Fibroblast of lung (primary cell): ENCODE measurements around the gene NCKAP5.

Experiments used
- EZH2 ChIP-seq: IDR thresholded peaks from 2 replicates; pipeline ENCODE4 v1.5.1; 2012; ENCODE audit warnings: low read length, control low read depth, mild to moderate bottlenecking; ENCODE audit errors: missing control alignments
- TF ChIP-seq, protein P1 (sequence below), 2 donors: IDR thresholded peaks in 1 of 2; conservative IDR thresholded peaks in 1 of 2; 1 replicate in 1 of 2; 2 replicates in 1 of 2; pipeline ENCODE4 v1.5.1; 2011 to 2012; ENCODE audit warnings: low read length in 2 of 2, control low read depth in 1 of 2, inconsistent platforms in 1 of 2, low read depth in 1 of 2, mild to moderate bottlenecking in 1 of 2

DNA sequence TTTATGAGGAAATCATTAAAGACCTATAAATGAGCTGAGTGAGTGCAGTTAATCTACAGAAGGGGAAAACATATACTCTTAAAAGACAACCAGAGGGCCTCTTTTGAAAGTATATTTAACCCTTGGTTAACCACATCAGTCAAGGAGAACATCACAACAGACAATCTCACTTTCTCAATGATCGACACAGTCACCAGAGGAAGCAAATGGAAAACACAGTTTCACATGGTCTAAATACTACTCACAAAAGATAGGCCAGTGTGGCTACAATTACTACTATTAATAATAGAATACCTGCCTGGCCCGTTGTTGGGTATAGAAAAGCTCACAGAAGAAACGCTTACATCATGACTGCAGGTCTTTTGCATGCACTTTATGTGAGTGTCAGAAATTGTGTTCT is 426.2 kb downstream of the NCKAP5 start:
- TF ChIP-seq, protein P1, sequence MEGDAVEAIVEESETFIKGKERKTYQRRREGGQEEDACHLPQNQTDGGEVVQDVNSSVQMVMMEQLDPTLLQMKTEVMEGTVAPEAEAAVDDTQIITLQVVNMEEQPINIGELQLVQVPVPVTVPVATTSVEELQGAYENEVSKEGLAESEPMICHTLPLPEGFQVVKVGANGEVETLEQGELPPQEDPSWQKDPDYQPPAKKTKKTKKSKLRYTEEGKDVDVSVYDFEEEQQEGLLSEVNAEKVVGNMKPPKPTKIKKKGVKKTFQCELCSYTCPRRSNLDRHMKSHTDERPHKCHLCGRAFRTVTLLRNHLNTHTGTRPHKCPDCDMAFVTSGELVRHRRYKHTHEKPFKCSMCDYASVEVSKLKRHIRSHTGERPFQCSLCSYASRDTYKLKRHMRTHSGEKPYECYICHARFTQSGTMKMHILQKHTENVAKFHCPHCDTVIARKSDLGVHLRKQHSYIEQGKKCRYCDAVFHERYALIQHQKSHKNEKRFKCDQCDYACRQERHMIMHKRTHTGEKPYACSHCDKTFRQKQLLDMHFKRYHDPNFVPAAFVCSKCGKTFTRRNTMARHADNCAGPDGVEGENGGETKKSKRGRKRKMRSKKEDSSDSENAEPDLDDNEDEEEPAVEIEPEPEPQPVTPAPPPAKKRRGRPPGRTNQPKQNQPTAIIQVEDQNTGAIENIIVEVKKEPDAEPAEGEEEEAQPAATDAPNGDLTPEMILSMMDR (conservative IDR thresholded peaks at IDR 0.05 in 1 of 2, IDR thresholded peaks at IDR 0.05 in 1 of 2; ENCODE audit: low read depth in 1 of 2, low read length in 2 of 2) = no peak
- TF ChIP-seq EZH2 = no peak
